Epidermal melanocyte (primary cell): ENCODE results near the gene CFAP46.
"Not testable (repeated sequence)": the region's sequence is repeated elsewhere in the genome, so short reads cannot be mapped to it uniquely, and the experiment has no call there.

ENCODE experiments used
- DNase-seq: peaks from one replicate; pipeline ENCODE4 v3.0.0; 2011; ENCODE audit warnings: low spot score; ENCODE audit not compliant: insufficient read length

CFAP46 gene

DNA sequence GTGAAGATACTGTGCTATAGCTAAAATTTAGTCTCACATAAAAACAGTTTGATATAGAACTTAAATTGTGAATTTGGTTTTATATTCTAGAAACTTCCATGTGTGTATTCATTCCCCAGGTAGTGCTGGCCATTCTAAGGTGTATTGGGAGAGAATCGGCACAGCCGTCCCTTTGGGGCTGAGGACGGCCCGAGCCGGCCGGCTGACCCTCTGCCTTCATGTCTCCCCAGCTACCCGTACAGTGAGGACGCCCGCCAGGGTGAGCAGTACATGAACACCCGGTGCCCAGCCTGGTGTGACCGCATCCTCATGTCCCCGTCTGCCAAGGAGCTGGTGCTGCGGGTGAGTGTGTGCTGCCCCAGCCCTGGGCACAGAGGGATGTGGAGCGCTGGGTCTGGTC is 164.9 kb downstream of the CFAP46 start:
- DNase-seq: no peak

DNA sequence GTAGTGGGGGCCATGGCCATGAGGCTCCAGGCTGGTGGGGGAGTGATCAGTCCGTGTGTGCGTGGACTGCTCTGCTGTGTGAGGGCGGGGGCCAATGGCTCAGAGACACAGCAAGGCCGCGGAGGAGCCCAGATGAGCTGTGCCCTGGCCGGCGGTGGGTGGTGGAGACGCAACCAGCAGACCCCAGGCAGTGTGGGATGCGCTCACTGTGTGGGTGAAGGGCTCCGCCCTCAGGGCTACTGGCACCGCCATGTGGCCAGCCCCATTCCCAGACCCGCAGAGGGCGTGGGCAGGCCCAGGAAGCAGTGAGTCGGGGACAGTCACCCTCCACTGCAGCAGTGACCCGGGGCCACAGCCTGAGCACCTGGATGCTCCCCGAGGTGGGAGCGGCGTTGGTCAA is 165.5 kb downstream of the CFAP46 start:
- DNase-seq: no peak

DNA sequence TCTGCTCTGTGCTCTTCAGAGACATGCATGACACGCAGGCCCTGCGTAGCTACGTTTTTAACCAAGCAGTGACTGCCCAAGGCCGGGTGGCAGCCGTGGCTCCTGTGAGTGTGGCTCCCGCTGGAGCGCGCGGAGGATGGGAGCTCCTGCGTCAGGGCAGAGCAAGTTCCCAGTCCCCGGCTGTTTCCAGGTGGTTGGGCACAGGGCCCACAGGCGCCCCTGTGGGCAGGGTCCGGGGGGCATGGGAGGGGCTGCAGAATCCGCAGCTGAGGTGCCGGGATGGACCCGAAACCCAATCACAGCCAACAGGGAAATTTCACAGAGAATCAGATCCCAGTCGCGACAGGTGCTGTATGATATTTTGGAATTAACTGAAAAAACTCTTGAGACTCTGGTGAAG is 166.2 kb downstream of the CFAP46 start:
- DNase-seq: no peak

DNA sequence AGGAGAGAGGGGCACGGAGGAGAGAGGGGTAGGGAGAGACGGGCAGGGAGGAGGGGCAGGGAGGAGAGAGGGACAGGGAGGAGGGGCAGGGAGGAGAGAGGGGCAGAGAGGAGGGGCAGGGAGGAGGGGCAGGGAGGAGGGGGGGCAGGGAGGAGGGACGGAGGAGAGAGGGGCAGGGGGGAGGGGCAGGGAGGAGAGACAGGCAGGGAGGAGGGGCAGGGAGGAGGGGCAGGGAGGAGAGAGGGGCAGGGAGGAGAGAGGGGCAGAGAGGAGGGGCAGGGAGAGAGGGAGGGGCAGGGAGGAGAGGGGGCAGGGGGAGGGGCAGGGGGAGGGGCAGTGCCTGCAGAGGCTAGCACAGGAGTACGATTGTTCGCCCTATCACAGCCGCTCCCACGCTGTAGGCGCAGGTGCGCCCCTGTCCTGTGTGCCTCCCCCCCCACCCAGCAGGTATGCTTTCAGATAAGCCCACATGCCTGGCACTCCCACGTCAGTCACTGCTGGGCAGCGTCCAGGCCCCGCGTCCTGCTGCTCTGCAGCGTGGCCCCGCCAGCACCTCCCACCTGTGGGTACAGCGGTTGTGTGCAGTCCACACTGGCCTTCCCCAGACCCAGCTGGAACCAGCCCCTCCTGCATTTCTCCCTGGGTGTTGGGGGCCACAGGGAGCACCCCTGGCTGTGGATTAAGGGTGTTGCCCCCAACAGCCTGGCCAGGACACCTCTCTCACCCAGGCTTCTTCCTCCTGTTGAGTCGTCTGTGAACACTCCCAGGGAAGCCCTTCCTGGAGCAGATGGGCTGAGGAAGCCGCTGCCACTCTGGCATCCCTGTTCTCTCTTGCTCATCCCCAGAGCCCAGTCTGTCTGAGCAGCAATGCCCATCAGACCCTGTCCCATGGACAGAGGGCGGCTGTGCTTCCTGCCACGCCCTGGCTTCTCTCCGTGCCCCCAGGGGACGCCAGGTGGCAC is 167.2 kb downstream of the CFAP46 start:
- DNase-seq: no peak

DNA sequence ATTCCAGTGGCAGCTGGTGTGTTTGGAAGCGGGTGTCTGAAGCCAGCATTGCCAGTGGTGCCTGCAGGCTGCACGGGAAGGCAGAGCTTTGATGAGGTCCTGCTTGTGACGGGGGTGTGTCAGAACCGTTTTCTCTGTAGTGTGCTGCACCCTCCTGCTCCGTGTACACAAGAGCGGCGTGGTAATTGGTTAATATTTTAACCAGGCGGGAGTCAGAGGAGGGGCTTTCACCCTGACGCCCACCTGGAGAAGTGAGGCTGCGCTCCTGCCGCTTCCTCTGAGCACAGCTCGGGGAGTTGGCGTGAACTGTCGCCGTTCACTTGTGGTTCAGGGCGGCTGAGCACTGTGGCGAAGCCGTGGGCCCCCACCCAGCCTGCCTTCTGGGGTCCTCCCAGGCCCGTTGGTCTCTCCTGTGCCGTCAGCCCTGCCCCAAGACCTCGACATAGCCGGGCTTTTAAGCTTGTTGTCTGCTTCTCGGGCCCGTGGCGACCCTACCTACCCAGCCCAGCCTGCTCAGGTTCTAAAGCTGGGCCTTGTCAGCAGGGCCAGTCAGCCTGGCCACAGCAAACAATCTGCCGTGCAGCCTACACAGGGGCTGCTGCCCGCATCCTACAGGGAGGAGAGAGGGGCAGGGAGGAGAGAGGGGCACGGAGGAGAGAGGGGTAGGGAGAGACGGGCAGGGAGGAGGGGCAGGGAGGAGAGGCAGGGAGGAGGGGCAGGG is 168.0 kb downstream of the CFAP46 start:
- no peak for DNase-seq

DNA sequence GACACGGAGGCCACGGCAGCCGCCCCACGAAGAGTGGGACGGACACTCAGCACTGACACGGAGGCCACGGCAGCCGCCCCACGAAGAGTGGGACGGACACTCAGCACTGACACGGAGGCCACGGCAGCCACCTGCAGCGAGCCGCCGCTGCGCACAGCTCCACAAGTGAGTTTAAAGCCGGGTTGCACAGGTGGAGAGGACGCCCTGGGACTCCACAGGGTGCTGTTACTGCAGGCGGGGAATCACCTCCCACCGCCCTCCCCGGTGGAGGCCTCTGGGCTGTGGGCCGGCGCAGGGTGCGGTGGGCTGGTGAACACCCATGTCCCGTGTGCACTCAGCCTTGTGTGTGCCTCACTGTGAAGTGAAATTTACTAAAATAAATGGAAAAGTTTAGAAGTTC is 169.6 kb downstream of the CFAP46 start:
- DNase-seq: not testable (repeated sequence)

- no peak for DNase-seq
Observed at GRCh38 chr10:132770061-132771021, 172.0 kb downstream of the CFAP46 start.

DNA sequence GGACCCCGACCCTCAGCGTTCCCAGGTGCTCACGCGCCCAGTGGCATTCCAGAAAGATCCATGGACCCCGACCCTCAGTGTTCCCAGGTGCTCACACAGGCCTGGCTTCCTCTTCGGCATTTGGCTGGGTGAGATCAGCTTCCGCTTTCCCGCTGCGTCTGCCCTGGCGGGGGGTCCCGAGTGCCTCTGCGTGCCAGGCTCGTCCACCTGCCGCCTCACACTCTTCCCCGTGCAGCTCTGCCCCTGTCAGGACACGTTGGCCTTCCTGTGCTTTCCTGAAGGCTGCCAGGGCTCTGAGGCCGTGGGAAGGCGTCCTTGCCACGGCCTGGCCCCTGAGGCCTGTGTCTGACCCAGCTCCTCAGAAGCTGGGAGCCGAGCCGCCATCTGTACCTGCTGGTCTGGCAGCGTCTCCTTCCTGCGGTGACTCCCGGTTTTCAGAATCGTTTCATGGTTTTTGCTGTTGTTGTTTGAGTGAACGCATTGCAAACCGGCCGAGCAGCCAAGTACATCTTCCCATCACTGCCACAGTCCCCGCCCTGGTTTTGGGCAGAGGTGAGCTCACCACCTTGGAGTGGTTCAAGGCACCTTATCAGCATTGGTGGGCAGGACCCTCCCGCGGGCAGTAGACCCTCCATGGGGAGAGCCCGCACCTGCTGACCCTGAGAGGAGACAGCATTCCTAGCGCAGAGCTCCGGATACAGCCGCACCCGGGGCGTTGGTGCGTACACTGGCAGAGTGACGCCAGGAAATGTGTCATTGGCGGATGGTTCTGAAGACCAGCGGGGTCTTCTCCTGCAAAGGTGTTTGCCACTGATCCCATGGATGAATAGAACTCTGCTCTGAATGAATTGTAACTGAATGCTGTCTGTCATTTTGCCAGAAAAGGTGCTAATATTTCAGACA is 173.8 kb downstream of the CFAP46 start:
- no peak for DNase-seq

- no peak for DNase-seq
Observed at GRCh38 chr10:132766291-132766690, 176.1 kb downstream of the CFAP46 start.

DNA sequence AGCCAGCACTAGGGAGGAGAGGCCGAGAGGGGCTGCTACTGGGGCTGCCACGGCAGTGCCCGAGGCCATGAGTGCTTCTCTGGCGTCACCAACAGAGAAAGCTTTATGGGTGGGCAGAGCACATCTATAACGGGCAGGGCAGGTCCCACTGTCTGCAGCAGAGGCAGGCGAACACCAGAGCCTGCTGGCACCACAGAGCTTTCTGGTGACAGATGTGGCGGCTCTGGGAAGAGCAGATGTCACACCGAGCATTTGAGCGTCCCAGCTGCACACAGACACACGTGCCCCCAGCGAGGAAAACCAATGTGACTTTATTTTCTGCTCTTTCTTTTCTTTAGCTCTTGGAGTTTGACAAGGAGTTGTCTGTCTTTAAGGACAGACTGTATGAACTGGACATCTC is 176.9 kb downstream of the CFAP46 start:
- no peak for DNase-seq

DNA sequence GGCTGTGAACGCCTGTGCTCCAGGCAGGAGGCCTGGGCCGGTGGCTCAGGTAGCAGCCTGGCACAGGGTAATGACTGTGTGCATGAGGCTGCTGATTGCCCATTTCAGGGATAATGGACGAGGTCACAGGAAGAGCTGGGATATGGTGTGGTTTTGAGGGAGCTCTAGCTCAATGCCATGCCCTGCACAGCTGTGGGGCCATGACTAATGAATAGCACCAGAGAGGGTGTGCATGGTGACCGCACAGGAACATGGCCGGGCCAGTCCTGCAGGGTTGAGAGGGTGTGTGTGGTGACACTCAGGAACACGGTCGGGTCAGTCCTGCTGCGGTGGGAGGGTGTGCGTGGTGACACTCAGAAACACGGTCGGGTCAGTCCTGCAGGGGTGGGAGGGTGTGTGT is 178.3 kb downstream of the CFAP46 start:
- DNase-seq: no peak

DNA sequence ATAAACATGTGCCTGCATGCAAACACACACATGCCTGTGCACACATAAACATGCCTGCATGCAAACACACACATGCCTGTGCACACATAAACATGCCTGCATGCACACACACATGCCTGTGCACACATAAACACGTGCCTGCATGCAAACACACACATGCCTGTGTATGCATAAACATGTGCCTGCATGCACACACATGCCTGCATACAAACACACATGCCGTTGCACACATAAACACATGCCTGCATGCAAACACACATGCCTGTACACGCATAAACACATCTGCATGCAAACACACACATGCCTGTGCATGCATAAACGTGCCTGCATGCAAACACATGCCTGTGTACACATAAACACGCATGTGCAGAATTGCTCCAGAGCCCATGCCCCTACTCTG is 178.8 kb downstream of the CFAP46 start:
- DNase-seq: no peak

- DNase-seq: no peak
Observed at GRCh38 chr10:132762267-132762666, 180.1 kb downstream of the CFAP46 start.

- no peak for DNase-seq
Observed at GRCh38 chr10:132761395-132762060, 180.8 kb downstream of the CFAP46 start.

GRCh38 chr10:132758865-132759264 is 183.5 kb downstream of the CFAP46 start:
- DNase-seq: no peak
